Spleen (tissue), 7 donors: ENCODE measurements around the gene PRKCB.

Experiments used
- CTCF ChIP-seq, 11 experiments: fragments of 200-600 bp in 7 of 11; fragments of 450-650 bp in 4 of 11; sonication (generic) in 4 of 11; IDR thresholded peaks in 8 of 11; conservative IDR thresholded peaks in 3 of 11; 1 replicate in 7 of 11; 2 replicates in 4 of 11; pipeline versions ENCODE4 v1.4.0 to v1.8.0; 2016 to 2021; ENCODE audit warnings: antibody characterized with exemption in 11 of 11, inconsistent platforms in 4 of 11, mild to moderate bottlenecking in 1 of 11
- POLR2AphosphoS5 ChIP-seq, 3 donors: sonication (generic); formaldehyde crosslinking; IDR thresholded peaks; one replicate each; pipeline ENCODE4 v1.5.1; 2017; ENCODE audit warnings: antibody characterized with exemption in 3 of 3
- donor health status: DM: no; HTN: no; CAD: no; lungs with moderate emphysema.
- donor health status: DM: no; HTN: no; CAD: no.
- donor health status: DM: no; HTN: no; CAD: no.

- TF ChIP-seq POLR2AphosphoS5 (IDR thresholded peaks at IDR 0.05) (no peak), CTCF (IDR thresholded peaks at IDR 0.05 in 8 of 11, conservative IDR thresholded peaks at IDR 0.05 in 3 of 11) (no peak)
Observed at GRCh38 chr16:23940111-23940510, 104.3 kb downstream of the PRKCB start.
